SK-N-SH (cell line): ENCODE measurements around the gene IL17REL. TPM values are rescaled to one million over a fixed set of nuclear protein-coding genes. Genes with fewer than 3 reads are reported as not detected.

ENCODE experiments used
- CTCF ChIA-PET: fragments of 300-600, 350-600 bp; formaldehyde crosslinking; extraction: SDS; loops from one replicate; lab custom pipeline; 2021; lab: Yijun Ruan, JAX
- POLR2A ChIA-PET: fragments of 350-600 bp; sonication (Branson Sonifier 250); formaldehyde crosslinking; extraction: SDS; loops from one replicate; lab custom pipeline; 2020; ENCODE audit warnings: antibody characterized with exemption, inconsistent platforms; lab: Yijun Ruan, JAX
- DNase-seq: peaks from one replicate; pipeline ENCODE4 v3.0.0; 2012
- H2AFZ ChIP-seq: fragments of 200-600 bp; sonication (generic); 2 replicates; pipeline ENCODE4 v1.8.1; 2016; ENCODE audit warnings: antibody characterized with exemption, mild to moderate bottlenecking, low read depth
- H3F3A ChIP-seq: fragments of 200-600 bp; sonication (generic); replicated peaks from 2 replicates; pipeline ENCODE3; 2016; ENCODE audit warnings: antibody characterized with exemption, mild to moderate bottlenecking; ENCODE audit not compliant: insufficient read depth
- H3K27ac ChIP-seq, 2 experiments: fragments of 200-500 bp in 1 of 2; fragments of 200-600 bp in 1 of 2; sonication (Bioruptor generic) in 1 of 2; sonication (generic), shearing (Covaris generic) in 1 of 2; 2 replicates each; pipeline versions ENCODE4 v1.5.1 to v1.6.1; 2014 to 2016; ENCODE audit warnings: low read depth in 2 of 2, inconsistent platforms in 1 of 2, low read length in 1 of 2, mild to moderate bottlenecking in 1 of 2, mixed read lengths in 1 of 2
- H3K27me3 ChIP-seq: fragments of 200-600 bp; sonication (generic), shearing (Covaris generic); 2 replicates; pipeline ENCODE4 v1.6.1; 2016; ENCODE audit warnings: mixed run types; ENCODE audit not compliant: insufficient read depth
- H3K36me3 ChIP-seq, 2 experiments: fragments of 200-500 bp in 1 of 2; fragments of 200-600 bp in 1 of 2; sonication (Bioruptor generic) in 1 of 2; sonication (generic) in 1 of 2; replicated peaks in 1 of 2; 2 replicates each; pipeline versions ENCODE3 to v1.5.1; 2014 to 2016; ENCODE audit warnings: low read length in 1 of 2, mild to moderate bottlenecking in 1 of 2; ENCODE audit not compliant: insufficient read depth in 2 of 2, control insufficient read depth in 1 of 2
- H3K4me1 ChIP-seq, 2 experiments: fragments of 200-500 bp in 1 of 2; fragments of 200-600 bp in 1 of 2; sonication (Bioruptor generic) in 1 of 2; sonication (generic), shearing (Covaris generic) in 1 of 2; 2 replicates each; pipeline versions ENCODE4 v1.5.1 to v1.6.1; 2014 to 2016; ENCODE audit warnings: low read depth in 1 of 2, low read length in 1 of 2, mixed run types in 1 of 2; ENCODE audit not compliant: insufficient read depth in 2 of 2, control insufficient read depth in 1 of 2
- H3K4me2 ChIP-seq: fragments of 200-600 bp; sonication (generic), shearing (Covaris generic); 2 replicates; pipeline ENCODE4 v1.6.1; 2017; ENCODE audit warnings: mixed run types
- H3K4me3 ChIP-seq, 2 experiments: fragments of 200-500 bp in 1 of 2; fragments of 200-600 bp in 1 of 2; sonication (Bioruptor generic) in 1 of 2; sonication (generic), shearing (Covaris generic) in 1 of 2; 2 replicates each; pipeline versions ENCODE4 v1.5.1 to v1.8.1; 2014 to 2016; ENCODE audit warnings: low read depth in 2 of 2, inconsistent platforms in 1 of 2, low read length in 1 of 2, mild to moderate bottlenecking in 1 of 2, mixed read lengths in 1 of 2, moderate library complexity in 1 of 2
- H3K79me2 ChIP-seq: fragments of 200-600 bp; sonication (generic); 2 replicates; pipeline ENCODE4 v1.8.1; 2017; ENCODE audit warnings: mild to moderate bottlenecking; ENCODE audit not compliant: insufficient read depth
- H3K9ac ChIP-seq: fragments of 200-600 bp; sonication (generic); 2 replicates; pipeline ENCODE4 v1.6.1; 2017; ENCODE audit warnings: mixed run types
- H3K9me2 ChIP-seq: fragments of 200-600 bp; sonication (generic); 2 replicates; pipeline ENCODE4 v1.6.1; 2017; ENCODE audit warnings: mixed run types
- H3K9me3 ChIP-seq: fragments of 200-600 bp; sonication (generic); 2 replicates; pipeline ENCODE4 v1.6.1; 2017; ENCODE audit warnings: mixed run types, mild to moderate bottlenecking, moderate library complexity
- H4K20me1 ChIP-seq: fragments of 200-600 bp; sonication (generic); 2 replicates; pipeline ENCODE4 v1.6.1; 2017; ENCODE audit warnings: mild to moderate bottlenecking, mixed run types; ENCODE audit not compliant: insufficient read depth
- CHD2 ChIP-seq: fragments of 150-350 bp; IDR thresholded peaks from 2 replicates; pipeline ENCODE4 v1.6.1; 2018; ENCODE audit warnings: low read length; ENCODE audit not compliant: partially characterized antibody
- EZH2phosphoT487 ChIP-seq: fragments of 200-600 bp; sonication (generic); IDR thresholded peaks from 2 replicates; pipeline ENCODE4 v1.6.1; 2017; ENCODE audit warnings: low read depth, mixed run types, mild to moderate bottlenecking, antibody characterized with exemption, moderate library complexity, borderline replicate concordance
- FOXJ3 ChIP-seq: sonication (generic); formaldehyde crosslinking; IDR thresholded peaks from 2 replicates; pipeline ENCODE4 v1.5.1; 2020; ENCODE audit warnings: mild to moderate bottlenecking, missing genetic modification reagents
- GATA2 ChIP-seq: sonication (generic); formaldehyde crosslinking; IDR thresholded peaks from 2 replicates; pipeline ENCODE4 v1.5.0; 2020; ENCODE audit warnings: mild to moderate bottlenecking, missing genetic modification reagents
- MXI1 ChIP-seq: IDR thresholded peaks from 2 replicates; pipeline ENCODE4 v1.6.1; 2012; ENCODE audit warnings: mild to moderate bottlenecking, low read depth, low read length, improper control_type of control experiment
- NFIC ChIP-seq: IDR thresholded peaks from 2 replicates; pipeline ENCODE4 v1.4.0; 2012; ENCODE audit warnings: borderline replicate concordance
- NRF1 ChIP-seq: IDR thresholded peaks from 2 replicates; pipeline ENCODE4 v1.6.1; 2012; ENCODE audit warnings: low read depth, mild to moderate bottlenecking, low read length
- RAD21 ChIP-seq: IDR thresholded peaks from 2 replicates; pipeline ENCODE4 v1.6.1; 2012; ENCODE audit warnings: mild to moderate bottlenecking, low read length
- RFX5 ChIP-seq: IDR thresholded peaks from 2 replicates; pipeline ENCODE4 v1.6.1; 2012; ENCODE audit warnings: mild to moderate bottlenecking, improper control_type of control experiment, low read length
- WGBS: methylation state at CpG from one replicate; pipeline ENCODE4 v1.1.6; 2017; ENCODE audit warnings: low lambda C conversion rate; 5-methylcytosine and 5-hydroxymethylcytosine counted together
- polyA plus RNA-seq, 3 experiments: library from polyadenylated mRNA; depleted of rRNA; stranded (reverse); fragments of >200 nt; gene quantifications; 2 replicates each; pipeline ENCODE4 v1.2.3, GENCODE V29; 2012
- TF ChIP-seq, protein P1 (sequence below): IDR thresholded peaks from 2 replicates; pipeline ENCODE4 v1.4.0; 2012; ENCODE audit warnings: low read depth, borderline replicate concordance
- TF ChIP-seq, protein P2 (sequence below): IDR thresholded peaks from 2 replicates; pipeline ENCODE4 v1.4.0; 2012; ENCODE audit warnings: low read depth, borderline replicate concordance
- TF ChIP-seq, protein P3 (sequence below): IDR thresholded peaks from 2 replicates; pipeline ENCODE4; 2012
- TF ChIP-seq, protein P4 (sequence below): fragments of 200-600 bp; sonication (generic); IDR thresholded peaks from 2 replicates; pipeline ENCODE4 v1.6.1; 2017; ENCODE audit warnings: antibody characterized with exemption, mild to moderate bottlenecking, moderate library complexity
- TF ChIP-seq, protein P5 (sequence below): IDR thresholded peaks from 2 replicates; pipeline ENCODE4 v1.6.1; 2012; ENCODE audit warnings: mild to moderate bottlenecking, low read depth, low read length, moderate library complexity

Gene IL17REL
- polyA plus RNA-seq, 1 of the 3 experiments (the other 2 are of a cell fraction), result not detected

DNA sequence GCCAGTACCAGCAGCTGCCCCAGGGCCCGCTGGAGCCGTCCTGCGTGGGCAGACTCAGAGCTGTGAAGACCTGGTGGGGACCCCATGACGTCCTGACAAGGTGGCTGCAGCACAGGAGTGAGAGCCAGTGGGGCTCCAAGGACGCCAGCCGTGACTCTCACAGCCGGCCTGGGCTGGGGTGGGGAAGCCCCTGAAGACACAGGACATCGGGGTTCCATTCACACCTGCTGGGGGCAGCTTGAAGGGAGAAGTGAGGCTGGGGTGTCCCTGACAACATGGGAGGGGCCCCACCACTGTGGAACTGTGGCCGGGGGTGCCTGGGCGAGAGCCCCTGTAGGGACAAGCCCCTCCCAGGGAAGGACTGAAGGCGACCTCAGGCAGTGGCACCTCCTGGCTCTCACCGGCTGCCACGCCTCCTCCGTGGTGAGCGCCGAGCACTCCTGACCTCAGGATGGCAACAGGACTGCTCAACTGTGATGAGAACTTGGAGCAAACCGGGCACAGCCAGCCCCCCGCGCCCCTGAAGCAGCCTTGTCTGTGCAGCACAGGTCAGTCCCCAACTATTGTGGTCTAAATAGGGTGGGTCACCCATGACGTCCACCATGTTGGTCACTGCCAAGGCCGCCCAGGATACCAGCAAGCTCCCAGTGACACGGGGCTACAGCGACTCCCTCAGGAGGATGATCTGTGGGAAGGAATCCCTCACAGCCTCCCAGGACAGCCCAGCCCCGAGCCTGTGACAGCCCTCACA lies 22.7 kb upstream of the IL17REL start (continued):
- TF ChIP-seq, protein P1, sequence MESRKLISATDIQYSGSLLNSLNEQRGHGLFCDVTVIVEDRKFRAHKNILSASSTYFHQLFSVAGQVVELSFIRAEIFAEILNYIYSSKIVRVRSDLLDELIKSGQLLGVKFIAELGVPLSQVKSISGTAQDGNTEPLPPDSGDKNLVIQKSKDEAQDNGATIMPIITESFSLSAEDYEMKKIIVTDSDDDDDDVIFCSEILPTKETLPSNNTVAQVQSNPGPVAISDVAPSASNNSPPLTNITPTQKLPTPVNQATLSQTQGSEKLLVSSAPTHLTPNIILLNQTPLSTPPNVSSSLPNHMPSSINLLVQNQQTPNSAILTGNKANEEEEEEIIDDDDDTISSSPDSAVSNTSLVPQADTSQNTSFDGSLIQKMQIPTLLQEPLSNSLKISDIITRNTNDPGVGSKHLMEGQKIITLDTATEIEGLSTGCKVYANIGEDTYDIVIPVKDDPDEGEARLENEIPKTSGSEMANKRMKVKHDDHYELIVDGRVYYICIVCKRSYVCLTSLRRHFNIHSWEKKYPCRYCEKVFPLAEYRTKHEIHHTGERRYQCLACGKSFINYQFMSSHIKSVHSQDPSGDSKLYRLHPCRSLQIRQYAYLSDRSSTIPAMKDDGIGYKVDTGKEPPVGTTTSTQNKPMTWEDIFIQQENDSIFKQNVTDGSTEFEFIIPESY, result no peak
- TF ChIP-seq RFX5 (no peak), EZH2phosphoT487 (no peak), MXI1 (no peak), NRF1 (no peak)
- TF ChIP-seq, protein P2, sequence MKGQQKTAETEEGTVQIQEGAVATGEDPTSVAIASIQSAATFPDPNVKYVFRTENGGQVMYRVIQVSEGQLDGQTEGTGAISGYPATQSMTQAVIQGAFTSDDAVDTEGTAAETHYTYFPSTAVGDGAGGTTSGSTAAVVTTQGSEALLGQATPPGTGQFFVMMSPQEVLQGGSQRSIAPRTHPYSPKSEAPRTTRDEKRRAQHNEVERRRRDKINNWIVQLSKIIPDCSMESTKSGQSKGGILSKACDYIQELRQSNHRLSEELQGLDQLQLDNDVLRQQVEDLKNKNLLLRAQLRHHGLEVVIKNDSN, result no peak
- TF ChIP-seq, protein P3, sequence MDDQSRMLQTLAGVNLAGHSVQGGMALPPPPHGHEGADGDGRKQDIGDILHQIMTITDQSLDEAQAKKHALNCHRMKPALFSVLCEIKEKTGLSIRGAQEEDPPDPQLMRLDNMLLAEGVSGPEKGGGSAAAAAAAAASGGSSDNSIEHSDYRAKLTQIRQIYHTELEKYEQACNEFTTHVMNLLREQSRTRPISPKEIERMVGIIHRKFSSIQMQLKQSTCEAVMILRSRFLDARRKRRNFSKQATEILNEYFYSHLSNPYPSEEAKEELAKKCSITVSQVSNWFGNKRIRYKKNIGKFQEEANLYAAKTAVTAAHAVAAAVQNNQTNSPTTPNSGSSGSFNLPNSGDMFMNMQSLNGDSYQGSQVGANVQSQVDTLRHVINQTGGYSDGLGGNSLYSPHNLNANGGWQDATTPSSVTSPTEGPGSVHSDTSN, result no peak
- TF ChIP-seq, protein P4, sequence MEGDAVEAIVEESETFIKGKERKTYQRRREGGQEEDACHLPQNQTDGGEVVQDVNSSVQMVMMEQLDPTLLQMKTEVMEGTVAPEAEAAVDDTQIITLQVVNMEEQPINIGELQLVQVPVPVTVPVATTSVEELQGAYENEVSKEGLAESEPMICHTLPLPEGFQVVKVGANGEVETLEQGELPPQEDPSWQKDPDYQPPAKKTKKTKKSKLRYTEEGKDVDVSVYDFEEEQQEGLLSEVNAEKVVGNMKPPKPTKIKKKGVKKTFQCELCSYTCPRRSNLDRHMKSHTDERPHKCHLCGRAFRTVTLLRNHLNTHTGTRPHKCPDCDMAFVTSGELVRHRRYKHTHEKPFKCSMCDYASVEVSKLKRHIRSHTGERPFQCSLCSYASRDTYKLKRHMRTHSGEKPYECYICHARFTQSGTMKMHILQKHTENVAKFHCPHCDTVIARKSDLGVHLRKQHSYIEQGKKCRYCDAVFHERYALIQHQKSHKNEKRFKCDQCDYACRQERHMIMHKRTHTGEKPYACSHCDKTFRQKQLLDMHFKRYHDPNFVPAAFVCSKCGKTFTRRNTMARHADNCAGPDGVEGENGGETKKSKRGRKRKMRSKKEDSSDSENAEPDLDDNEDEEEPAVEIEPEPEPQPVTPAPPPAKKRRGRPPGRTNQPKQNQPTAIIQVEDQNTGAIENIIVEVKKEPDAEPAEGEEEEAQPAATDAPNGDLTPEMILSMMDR, result no peak

DNA sequence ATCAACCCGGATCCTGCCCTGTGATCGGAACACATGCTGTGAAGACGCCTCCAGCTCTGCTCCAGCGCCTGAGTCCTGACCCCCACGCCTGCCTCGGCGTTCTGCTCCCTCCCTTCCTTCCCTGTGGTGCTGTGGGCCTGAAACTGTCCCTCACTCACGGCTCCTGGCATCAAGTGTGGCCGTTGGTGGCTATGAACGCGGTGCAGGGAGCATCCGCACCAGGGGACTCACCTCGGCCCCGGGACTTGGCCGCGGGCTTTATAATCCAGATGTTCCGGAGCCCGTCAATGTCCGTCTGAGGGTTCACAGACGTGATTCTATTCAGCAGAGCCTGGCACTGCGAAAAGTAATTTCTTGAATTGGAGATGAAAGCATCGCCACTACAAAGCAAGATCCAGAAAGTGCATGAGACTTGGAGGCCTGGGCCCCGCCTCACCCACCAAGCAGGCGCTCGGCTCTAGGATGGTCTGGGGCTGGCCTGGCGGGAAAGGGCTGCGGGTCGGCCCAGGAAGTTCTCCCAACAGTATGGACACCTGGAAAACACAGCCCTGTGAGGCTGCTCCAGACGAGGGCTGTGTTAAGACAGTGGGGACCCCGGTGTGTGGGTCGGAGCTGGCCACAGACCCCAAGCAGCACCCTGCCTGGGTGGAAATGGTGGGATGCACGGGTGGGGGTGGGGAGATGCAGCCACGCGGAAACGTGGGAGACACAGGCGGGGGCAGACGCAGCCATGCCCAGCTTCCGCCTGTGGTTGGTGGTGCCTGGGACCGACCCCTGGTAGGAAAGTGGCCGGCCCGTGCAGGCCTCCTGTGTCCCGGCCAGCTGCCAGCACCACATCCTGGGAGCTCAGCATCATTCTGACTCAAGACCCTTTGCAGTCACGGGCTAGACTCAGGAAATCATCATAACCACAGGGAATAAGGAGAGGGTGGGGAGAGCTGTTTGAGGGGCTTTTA lies 21.8 kb upstream of the IL17REL start:
- Histone ChIP-seq H4K20me1 (no peaks in the 10 kb centered on the region), H2AFZ (no peak overlapping the region), H3K9ac (no peak overlapping the region), H3K27me3 (no peaks in the 10 kb centered on the region; the same call in 1 of the 2 replicates), H3K9me3 (no peaks in the 10 kb centered on the region; the same call in 1 of the 2 replicates), H3K4me2 (no peak overlapping the region), H3K27ac (no peak overlapping the region), H3K4me1 (peaks cover 0 to 2% of the 10 kb centered on the region in 2 experiments; a peak in 1 of 4 replicates), H3F3A (no peaks in the 10 kb centered on the region), H3K4me3 (no peak overlapping the region), H3K79me2 (no peaks in the 10 kb centered on the region), H3K9me2 (no peaks in the 10 kb centered on the region), H3K36me3 (no peaks in the 10 kb centered on the region)
- WGBS, result 64% methylated on average over 20 of the region's 43 CpGs
- DNase-seq, result peak; percentile 17
- CTCF ChIA-PET, result interaction anchor here (0.8 to 3.4 kb wide), 2 partner anchors 34 to 104 kb away, joined by 3 to 13 read pairs; no protein-coding TSS in a partner anchor
- POLR2A ChIA-PET, result interaction anchor here (0.7 to 1.0 kb wide), 2 partner anchors 47 to 101 kb away, joined by 3 read pairs; no protein-coding TSS in a partner anchor
- no peak for TF ChIP-seq EZH2phosphoT487
- no peak for TF ChIP-seq GATA2 (CRISPR knock-in tag)
- no peak for TF ChIP-seq RAD21
- TF ChIP-seq, protein P5, sequence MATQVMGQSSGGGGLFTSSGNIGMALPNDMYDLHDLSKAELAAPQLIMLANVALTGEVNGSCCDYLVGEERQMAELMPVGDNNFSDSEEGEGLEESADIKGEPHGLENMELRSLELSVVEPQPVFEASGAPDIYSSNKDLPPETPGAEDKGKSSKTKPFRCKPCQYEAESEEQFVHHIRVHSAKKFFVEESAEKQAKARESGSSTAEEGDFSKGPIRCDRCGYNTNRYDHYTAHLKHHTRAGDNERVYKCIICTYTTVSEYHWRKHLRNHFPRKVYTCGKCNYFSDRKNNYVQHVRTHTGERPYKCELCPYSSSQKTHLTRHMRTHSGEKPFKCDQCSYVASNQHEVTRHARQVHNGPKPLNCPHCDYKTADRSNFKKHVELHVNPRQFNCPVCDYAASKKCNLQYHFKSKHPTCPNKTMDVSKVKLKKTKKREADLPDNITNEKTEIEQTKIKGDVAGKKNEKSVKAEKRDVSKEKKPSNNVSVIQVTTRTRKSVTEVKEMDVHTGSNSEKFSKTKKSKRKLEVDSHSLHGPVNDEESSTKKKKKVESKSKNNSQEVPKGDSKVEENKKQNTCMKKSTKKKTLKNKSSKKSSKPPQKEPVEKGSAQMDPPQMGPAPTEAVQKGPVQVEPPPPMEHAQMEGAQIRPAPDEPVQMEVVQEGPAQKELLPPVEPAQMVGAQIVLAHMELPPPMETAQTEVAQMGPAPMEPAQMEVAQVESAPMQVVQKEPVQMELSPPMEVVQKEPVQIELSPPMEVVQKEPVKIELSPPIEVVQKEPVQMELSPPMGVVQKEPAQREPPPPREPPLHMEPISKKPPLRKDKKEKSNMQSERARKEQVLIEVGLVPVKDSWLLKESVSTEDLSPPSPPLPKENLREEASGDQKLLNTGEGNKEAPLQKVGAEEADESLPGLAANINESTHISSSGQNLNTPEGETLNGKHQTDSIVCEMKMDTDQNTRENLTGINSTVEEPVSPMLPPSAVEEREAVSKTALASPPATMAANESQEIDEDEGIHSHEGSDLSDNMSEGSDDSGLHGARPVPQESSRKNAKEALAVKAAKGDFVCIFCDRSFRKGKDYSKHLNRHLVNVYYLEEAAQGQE, result no peak
- no peak for TF ChIP-seq NRF1
- no peak for TF ChIP-seq FOXJ3 (CRISPR knock-in tag)
- TF ChIP-seq, protein P4, result no peak
- TF ChIP-seq NFIC, result no peak
- TF ChIP-seq CHD2, result no peak
